SJSA1 (cell line): ENCODE measurements around the gene DTNA. TPM values are rescaled to one million over a fixed set of nuclear protein-coding genes. Genes with fewer than 3 reads are reported as not detected.

Experiments
- DNase-seq, 2 experiments: peaks; one replicate each; pipeline ENCODE4 v3.0.0-alpha.2; 2015 to 2020; ENCODE audit warnings: low spot score in 2 of 2, low read depth in 1 of 2
- H3K27ac ChIP-seq: fragments of 250-450 bp; sonication (Bioruptor Pico); 2 replicates; pipeline ENCODE4 v1.5.1; 2020; ENCODE audit warnings: mild to moderate bottlenecking, moderate library complexity
- H3K27me3 ChIP-seq: fragments of 250-450 bp; sonication (Bioruptor Pico); replicated peaks from 2 replicates; pipeline ENCODE4 v1.5.1; 2020; ENCODE audit warnings: mild to moderate bottlenecking, moderate library complexity
- H3K36me3 ChIP-seq: fragments of 250-450 bp; sonication (Bioruptor Pico); 2 replicates; pipeline ENCODE4 v1.5.1; 2020; ENCODE audit warnings: mild to moderate bottlenecking
- H3K4me1 ChIP-seq: fragments of 250-450 bp; sonication (Bioruptor Pico); replicated peaks from 2 replicates; pipeline ENCODE4 v1.6.1; 2021; ENCODE audit warnings: mild to moderate bottlenecking
- H3K4me3 ChIP-seq: fragments of 250-450 bp; sonication (Bioruptor Pico); 2 replicates; pipeline ENCODE4 v1.5.1; 2020; ENCODE audit warnings: mild to moderate bottlenecking
- H3K9me3 ChIP-seq: fragments of 250-450 bp; sonication (Bioruptor Pico); replicated peaks from 2 replicates; pipeline ENCODE4 v1.5.1; 2020; ENCODE audit warnings: mild to moderate bottlenecking
- total RNA-seq: library from RNA; depleted of rRNA; stranded (reverse); fragments of >200 nt; shearing (Covaris generic); gene quantifications from 2 replicates; pipeline ENCODE4 v1.2.3, GENCODE V29; 2014

The DTNA gene
- total RNA-seq, 1 experiment from 2014 or later: 5.8 TPM

- DNase-seq: no peak
- Histone ChIP-seq H3K4me3 (no peak overlapping the region), H3K36me3 (no peaks in the 10 kb centered on the region), H3K4me1 (no peaks in the 10 kb centered on the region), H3K27ac (no peak overlapping the region), H3K9me3 (no peaks in the 10 kb centered on the region; the same call in 1 of the 2 replicates), H3K27me3 (no peaks in the 10 kb centered on the region; the same call in 1 of the 2 replicates)
These were observed 160.6 kb downstream of the DTNA start for GRCh38 chr18:34870555-34871310.

GRCh38 chr18:34871435-34871834, 161.3 kb downstream of the DTNA start:
- Histone ChIP-seq H3K27ac (no peak overlapping the region), H3K4me1 (no peaks in the 10 kb centered on the region), H3K27me3 (no peaks in the 10 kb centered on the region; the same call in 1 of the 2 replicates), H3K4me3 (no peak overlapping the region), H3K9me3 (no peaks in the 10 kb centered on the region; the same call in 1 of the 2 replicates), H3K36me3 (no peaks in the 10 kb centered on the region)
- no peak for DNase-seq

GRCh38 chr18:34872066-34872465, 162.0 kb downstream of the DTNA start:
- H3K27me3 ChIP-seq: no peaks in the 10 kb centered on the region; the same call in 1 of the 2 replicates
- H3K4me3 ChIP-seq: no peak overlapping the region
- H3K27ac ChIP-seq: no peak overlapping the region
- no peak for DNase-seq
- no peaks in the 10 kb centered on the region for H3K4me1 ChIP-seq
- no peaks in the 10 kb centered on the region; the same call in 1 of the 2 replicates for H3K9me3 ChIP-seq
- no peaks in the 10 kb centered on the region for H3K36me3 ChIP-seq

- H3K4me1 ChIP-seq: no peaks in the 10 kb centered on the region
- H3K27ac ChIP-seq: no peak overlapping the region
- H3K36me3 ChIP-seq: no peaks in the 10 kb centered on the region
- no peaks in the 10 kb centered on the region; the same call in 1 of the 2 replicates for H3K9me3 ChIP-seq
- no peaks in the 10 kb centered on the region; the same call in 1 of the 2 replicates for H3K27me3 ChIP-seq
- DNase-seq: no peak
- no peak overlapping the region for H3K4me3 ChIP-seq
These were observed 164.0 kb downstream of the DTNA start for GRCh38 chr18:34873986-34874580.

- no peaks in the 10 kb centered on the region; the same call in 1 of the 2 replicates for H3K27me3 ChIP-seq
- peaks cover under 1% of the 10 kb centered on the region; the same call in 1 of the 2 replicates for H3K4me1 ChIP-seq
- no peak overlapping the region for H3K4me3 ChIP-seq
- no peak for DNase-seq
- H3K27ac ChIP-seq: no peak overlapping the region
- H3K9me3 ChIP-seq: no peaks in the 10 kb centered on the region; the same call in 1 of the 2 replicates
- H3K36me3 ChIP-seq: no peaks in the 10 kb centered on the region
These were observed 165.1 kb downstream of the DTNA start for GRCh38 chr18:34875150-34875549.

- Histone ChIP-seq H3K27me3 (no peaks in the 10 kb centered on the region; the same call in 1 of the 2 replicates), H3K9me3 (no peaks in the 10 kb centered on the region), H3K4me1 (peaks cover 8% of the 10 kb centered on the region), H3K27ac (no peak overlapping the region), H3K4me3 (no peak overlapping the region), H3K36me3 (no peaks in the 10 kb centered on the region)
- no peak for DNase-seq
These were observed 170.3 kb downstream of the DTNA start for GRCh38 chr18:34880403-34880802.

GRCh38 chr18:34880882-34881834, 171.1 kb downstream of the DTNA start:
- peaks cover 8% of the 10 kb centered on the region for H3K4me1 ChIP-seq
- no peaks in the 10 kb centered on the region for H3K36me3 ChIP-seq
- H3K4me3 ChIP-seq: no peak overlapping the region
- H3K27me3 ChIP-seq: no peaks in the 10 kb centered on the region
- H3K27ac ChIP-seq: no peak overlapping the region
- no peaks in the 10 kb centered on the region for H3K9me3 ChIP-seq
- no peak for DNase-seq

- Histone ChIP-seq H3K4me3 (no peak overlapping the region), H3K27ac (no peak overlapping the region), H3K4me1 (peaks cover 8% of the 10 kb centered on the region), H3K9me3 (no peaks in the 10 kb centered on the region), H3K36me3 (no peaks in the 10 kb centered on the region), H3K27me3 (no peaks in the 10 kb centered on the region)
- DNase-seq: no peak
These were observed 174.3 kb downstream of the DTNA start for GRCh38 chr18:34884436-34884835.

GRCh38 chr18:34886177-34886576, 176.1 kb downstream of the DTNA start:
- Histone ChIP-seq H3K27me3 (no peaks in the 10 kb centered on the region), H3K9me3 (no peaks in the 10 kb centered on the region), H3K36me3 (no peaks in the 10 kb centered on the region), H3K4me3 (no peak overlapping the region), H3K27ac (no peak overlapping the region), H3K4me1 (no peaks in the 10 kb centered on the region)
- DNase-seq: no peak

GRCh38 chr18:34887881-34888580, 177.9 kb downstream of the DTNA start:
- Histone ChIP-seq H3K9me3 (no peaks in the 10 kb centered on the region), H3K27ac (no peak overlapping the region), H3K4me3 (no peak overlapping the region), H3K36me3 (no peaks in the 10 kb centered on the region), H3K27me3 (no peaks in the 10 kb centered on the region), H3K4me1 (no peaks in the 10 kb centered on the region)
- no peak for DNase-seq

GRCh38 chr18:34890486-34891085, 180.5 kb downstream of the DTNA start:
- DNase-seq: no peak
- H3K27me3 ChIP-seq: no peaks in the 10 kb centered on the region
- no peaks in the 10 kb centered on the region for H3K36me3 ChIP-seq
- H3K4me1 ChIP-seq: no peaks in the 10 kb centered on the region
- H3K9me3 ChIP-seq: no peaks in the 10 kb centered on the region
- no peak overlapping the region for H3K4me3 ChIP-seq
- no peak overlapping the region for H3K27ac ChIP-seq

- no peaks in the 10 kb centered on the region for H3K36me3 ChIP-seq
- H3K27me3 ChIP-seq: no peaks in the 10 kb centered on the region
- H3K4me3 ChIP-seq: no peak overlapping the region
- no peaks in the 10 kb centered on the region for H3K9me3 ChIP-seq
- H3K4me1 ChIP-seq: no peaks in the 10 kb centered on the region
- H3K27ac ChIP-seq: no peak overlapping the region
- no peak for DNase-seq
These were observed 182.3 kb downstream of the DTNA start for GRCh38 chr18:34892379-34892778.

- Histone ChIP-seq H3K27me3 (no peaks in the 10 kb centered on the region), H3K36me3 (no peaks in the 10 kb centered on the region), H3K27ac (no peak overlapping the region), H3K4me3 (no peak overlapping the region), H3K9me3 (no peaks in the 10 kb centered on the region), H3K4me1 (no peaks in the 10 kb centered on the region)
- no peak for DNase-seq
These were observed 183.1 kb downstream of the DTNA start for GRCh38 chr18:34893239-34893638.
